Cortex of kidney (tissue), 1 donor: ENCODE data around the gene FBXW4.

ENCODE experiments used
- DNase-seq: peaks from one replicate; lab custom pipeline; 2025; lab: John Stamatoyannopoulos, UW

The FBXW4 gene

GRCh38 chr10:101695404-101695890 lies 477 bp upstream of the FBXW4 start:
- no peak for DNase-seq

DNA sequence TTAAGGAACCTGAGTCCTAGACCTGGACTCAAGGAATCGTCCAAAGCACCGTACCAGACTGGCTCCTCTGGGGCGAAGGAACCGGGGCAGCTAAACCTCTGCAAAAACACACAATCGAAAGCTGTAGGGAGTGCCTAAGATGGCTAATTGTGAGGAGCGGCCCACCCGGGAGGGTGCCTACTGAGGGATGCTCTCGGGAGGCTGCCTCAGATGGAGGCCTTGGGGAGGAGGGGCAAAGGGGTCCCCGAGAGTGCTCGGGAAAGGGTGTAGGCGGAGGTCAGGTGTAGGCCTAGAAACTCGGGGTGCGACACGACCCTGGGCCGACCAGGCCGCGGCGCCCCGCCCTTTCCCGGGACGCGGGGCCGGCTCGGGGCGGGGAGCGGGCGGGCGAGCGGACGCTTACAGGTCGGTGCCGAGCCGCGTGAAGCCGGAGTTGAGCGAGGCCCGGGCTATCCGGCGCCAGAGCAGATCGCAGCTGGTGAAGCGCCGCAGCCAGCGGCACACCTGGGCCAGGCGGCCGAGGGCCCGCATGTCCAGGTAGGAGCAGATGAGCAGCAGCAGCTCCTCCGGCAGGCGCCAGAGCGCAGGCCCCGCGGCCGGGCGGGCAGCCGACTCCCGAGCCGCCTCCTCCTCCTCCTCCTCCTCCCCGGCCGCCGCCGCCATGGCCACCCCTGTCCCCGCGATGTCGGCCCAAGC lies 844 bp downstream of the FBXW4 start:
- no peak for DNase-seq

- DNase-seq, result no peak
Measured at GRCh38 chr10:101693651-101693977, 1.4 kb downstream of the FBXW4 start.

GRCh38 chr10:101691081-101691480 lies 3.9 kb downstream of the FBXW4 start:
- DNase-seq, result no peak

GRCh38 chr10:101690461-101690860 lies 4.5 kb downstream of the FBXW4 start:
- DNase-seq, result no peak

DNA sequence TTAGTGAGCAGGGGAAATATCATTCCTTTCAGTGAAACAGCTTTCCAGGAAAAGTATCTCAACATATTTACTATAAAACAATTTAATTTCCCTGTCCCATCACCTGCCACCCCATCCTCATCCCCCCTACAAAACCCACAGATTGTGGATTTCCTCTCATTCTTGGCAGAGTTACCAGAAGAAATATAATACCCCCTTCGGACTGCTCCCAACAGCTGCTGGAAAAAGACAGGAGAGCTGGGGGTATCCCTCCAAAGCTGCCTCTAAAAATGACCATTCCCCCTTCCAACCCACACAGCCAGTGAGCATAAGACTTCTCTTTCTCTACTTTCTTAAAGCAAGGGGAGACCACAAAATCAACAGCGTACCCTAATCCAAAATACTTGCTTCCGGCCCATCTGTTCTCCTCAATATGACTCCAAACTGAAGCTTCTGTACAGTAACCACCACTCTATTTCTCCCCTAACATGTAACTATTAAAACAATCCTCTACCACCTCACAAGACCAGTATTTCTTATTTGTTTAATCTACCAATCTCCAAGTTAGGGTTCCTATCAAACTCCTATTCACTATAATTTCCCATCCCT lies 7.8 kb downstream of the FBXW4 start:
- no peak for DNase-seq

DNA sequence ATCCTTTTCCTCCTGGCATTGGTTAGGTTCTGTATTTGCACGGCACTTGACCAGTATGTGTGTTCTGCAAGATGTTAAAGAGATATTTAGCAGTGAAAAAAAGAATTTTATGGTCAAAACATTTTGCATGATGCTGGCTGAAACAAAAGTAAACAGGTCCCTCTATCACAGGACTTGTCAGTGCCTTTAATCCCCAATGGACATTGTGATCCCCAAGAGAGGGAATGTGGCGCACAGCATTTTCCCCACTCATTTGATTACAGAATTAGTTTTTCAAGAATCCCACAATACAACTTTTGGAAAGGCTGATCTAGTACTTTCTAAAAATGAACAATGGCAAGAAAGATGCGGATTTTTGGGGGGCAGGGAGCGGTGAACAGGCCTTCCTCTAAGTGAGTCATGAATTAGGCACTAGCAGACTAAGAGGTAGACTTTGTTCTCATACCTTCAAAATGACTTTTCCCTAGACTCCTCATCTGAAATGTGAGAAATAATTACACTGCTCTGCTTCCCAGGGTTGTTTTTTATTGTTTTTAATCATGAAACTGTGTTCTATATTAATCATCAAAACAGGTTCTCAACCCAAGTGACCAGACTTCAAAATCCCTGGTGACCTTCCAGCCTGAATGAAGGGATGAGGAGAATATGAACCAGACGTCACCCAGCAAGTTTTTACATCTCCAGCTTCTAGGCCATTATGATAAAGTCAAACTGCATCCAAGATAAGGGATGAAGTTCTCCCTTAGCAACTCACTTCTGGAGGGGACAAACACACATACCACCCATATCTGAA lies 8.6 kb downstream of the FBXW4 start:
- DNase-seq, result no peak

- no peak for DNase-seq
Measured at GRCh38 chr10:101684782-101685181, 10.2 kb downstream of the FBXW4 start.

DNA sequence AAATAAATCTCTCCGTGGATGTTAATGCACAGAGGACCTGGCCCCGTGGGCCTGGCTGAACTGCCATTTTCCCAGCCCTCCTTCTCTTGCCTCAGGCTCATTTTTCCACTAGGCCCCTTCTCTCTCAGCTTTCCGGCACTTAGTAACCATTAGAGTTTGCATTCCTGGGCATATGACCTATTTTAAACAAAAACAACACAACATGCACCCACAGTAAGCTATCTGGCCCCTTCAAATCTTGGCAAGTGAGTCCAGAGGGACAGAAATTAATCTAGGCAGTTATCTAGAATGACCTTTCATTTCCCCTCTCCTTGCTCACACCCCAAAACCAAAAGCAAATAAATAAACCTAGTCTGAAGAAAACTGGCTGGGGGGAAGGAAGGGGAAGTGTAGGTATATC lies 11.7 kb downstream of the FBXW4 start:
- DNase-seq, result no peak

DNA sequence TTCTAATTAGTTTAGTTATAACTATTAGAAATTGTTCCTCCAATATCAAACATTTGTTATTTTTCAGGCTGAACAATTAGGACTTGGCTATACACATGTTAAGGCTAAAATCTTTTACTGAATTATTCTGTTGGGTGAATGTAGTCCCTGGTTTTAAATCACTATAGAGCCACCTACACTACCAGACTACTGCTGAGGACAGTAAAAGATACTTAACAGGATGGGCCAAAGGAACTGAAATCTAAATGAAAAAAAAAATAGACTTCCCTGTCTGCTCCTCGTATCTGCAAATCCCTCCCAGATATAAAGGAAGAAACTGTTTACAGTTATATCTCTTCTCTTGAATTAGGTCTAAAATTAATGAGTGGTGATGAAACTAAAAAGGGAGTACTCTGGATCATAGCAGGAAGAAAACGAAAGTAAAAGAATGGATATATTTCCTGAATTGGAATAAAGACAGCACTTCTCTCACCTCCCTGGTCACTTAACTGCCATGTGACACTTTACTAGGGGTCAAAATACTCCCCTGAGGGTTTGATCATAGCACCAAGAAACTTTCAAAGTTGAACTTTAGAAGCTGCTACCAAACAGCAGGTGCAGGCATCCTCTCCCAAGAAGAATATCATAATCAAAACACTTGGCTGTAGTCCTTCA lies 12.7 kb downstream of the FBXW4 start:
- DNase-seq, result no peak

DNA sequence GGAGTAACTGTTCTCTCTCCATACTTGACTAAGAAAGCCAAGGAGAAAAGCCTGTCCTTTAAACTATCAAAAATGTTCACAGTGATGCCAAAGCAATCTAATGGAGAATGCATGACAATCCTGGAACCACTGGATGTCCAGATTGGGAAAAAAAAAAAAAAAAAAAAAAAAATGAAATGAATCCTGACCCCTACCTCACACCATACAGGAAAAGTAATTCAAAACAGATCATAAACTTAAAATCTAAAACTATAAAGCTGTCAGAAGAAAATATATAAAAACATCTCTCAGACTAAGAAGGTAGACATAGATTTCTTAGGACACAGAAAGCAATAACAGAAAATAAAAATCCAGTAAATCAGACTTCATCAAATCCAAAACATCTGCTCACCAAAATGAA lies 18.4 kb downstream of the FBXW4 start:
- no peak for DNase-seq

- DNase-seq, result no peak
Measured at GRCh38 chr10:101675115-101675514, 19.9 kb downstream of the FBXW4 start.

- no peak for DNase-seq
Measured at GRCh38 chr10:101672536-101672935, 22.4 kb downstream of the FBXW4 start.

GRCh38 chr10:101671453-101671852 lies 23.5 kb downstream of the FBXW4 start:
- DNase-seq, result no peak

DNA sequence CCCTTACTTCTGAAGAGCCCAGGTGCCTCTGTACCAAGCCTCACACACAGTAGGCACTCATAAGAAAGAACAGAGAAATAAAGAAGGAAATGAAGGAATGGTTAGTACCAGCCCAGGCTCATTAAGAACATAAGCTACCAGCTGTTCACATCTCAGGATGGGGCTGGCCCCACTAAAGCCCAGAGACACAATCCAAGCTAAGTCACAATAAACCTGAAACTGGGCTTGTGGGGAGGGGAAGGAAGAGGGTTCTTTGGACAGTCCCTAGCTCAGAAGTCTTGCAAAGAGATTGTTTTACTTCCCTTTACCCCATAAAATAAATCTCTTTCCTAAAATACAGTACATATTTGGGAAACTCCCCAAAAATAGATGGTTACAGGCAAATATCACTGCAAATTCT lies 24.3 kb downstream of the FBXW4 start:
- DNase-seq, result no peak

DNA sequence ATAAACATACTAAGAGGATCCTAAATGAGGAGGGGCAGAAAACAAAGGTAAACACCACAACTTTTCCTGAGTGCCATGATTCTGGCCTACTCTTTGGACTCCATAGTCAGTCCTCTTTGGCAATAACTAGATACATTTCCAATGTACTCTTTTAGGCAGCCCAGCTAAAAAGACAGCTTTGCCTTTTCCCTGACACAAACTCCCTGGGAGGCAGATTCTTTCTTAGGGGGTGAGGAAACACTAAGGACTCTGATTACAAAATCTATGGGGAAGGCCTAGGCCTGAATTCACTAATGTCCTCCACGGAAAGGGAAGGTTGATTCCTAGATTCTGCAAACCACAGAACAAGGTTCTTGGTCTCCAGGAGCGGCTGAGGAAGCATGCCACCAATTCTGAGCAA lies 25.8 kb downstream of the FBXW4 start:
- no peak for DNase-seq

DNA sequence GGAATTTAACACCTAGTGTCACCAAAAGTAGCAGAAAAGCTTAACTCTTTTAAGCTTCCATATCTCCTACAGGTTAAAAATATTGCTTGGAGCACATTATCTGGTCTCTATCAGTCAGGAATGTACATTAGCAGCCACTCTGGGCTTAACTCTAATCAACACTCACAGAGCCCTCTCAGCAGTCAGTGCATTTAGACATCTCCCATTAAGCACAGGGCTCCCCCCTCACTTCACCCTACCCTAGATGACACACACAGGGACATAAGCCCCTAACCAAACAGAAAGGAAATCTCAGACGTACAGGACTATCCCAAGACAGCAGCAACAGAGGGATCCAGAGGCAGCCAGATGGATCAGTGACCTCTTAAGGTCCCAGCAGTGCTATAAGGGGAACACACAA lies 26.4 kb downstream of the FBXW4 start:
- DNase-seq, result no peak

DNA sequence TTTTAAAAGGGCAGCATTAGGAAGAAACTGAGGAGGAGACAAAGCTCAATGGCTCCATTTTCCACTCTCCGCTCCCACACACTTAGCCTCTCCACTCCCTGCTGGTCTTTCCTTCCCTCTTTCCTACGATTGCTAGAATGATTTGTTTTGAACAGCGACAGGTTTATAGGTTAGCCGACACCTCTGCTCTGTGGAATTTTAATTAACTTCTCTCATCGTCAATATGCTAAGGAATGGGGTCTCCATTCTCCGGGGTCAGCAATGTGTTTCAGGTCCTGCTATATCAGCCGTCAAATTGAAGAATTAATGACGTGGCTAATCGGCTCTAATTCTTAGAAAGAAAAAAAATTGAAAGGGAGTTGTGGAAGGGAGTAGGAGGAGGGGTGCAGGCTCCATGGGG lies 28.9 kb downstream of the FBXW4 start:
- DNase-seq, result no peak

GRCh38 chr10:101663097-101663496 lies 31.9 kb downstream of the FBXW4 start:
- DNase-seq, result no peak

DNA sequence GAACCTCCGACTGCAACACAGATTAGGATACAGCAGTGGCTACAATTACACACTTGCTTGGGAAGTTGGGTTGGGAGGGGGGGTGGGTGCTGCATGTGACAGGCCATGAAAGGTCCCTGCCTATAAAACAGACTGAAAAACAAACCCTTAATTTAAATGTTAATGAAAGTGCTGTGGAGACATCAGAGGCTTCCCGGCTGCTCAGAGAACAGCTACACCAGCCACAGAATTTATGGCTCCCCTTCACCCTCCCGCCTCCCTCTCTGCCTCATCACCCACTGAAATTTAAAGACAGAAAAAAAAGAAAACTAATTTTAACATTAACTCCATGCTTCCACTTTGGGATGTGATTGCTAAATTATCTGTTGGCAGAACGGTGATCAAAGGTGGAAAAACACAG lies 34.7 kb downstream of the FBXW4 start:
- DNase-seq, result no peak

GRCh38 chr10:101658975-101659374 lies 36.0 kb downstream of the FBXW4 start:
- no peak for DNase-seq

DNA sequence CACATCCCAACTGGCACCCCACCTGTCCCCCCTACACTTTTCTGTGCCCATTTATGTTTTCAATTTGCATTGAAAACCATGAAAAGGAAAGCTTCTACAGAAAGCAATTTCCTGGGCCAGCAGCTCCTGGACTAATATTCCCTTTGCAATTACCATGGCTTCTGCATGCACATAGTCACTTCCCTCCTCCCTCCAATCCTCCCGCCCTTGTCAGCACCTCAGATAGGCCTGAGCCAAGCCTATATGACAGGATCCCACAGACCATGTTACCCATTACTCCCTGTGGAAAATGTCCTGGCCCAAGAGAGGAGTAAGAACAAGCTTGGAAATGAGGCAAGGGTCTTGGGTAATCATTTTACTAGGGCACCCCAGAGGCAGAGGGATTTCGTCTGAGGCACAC lies 38.1 kb downstream of the FBXW4 start:
- DNase-seq, result no peak

DNA sequence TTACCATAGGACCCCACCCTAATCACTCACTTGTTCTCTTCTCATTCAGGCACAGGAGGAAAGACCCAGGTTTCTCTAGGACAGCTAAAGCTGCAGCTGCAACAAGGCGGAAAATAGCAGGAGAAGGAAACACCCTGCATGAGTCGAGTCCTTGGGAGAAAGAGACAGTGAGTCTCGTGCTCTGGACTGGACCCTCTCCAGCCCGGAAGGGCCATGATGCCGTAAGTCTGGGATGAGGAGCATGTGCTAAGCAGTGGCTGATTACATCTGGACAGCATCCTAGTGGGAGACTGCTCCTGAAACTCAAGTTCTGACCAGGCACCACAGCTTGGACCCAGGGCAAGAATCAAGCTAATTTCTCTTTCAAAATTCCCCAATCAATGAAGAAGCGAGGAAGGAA lies 39.4 kb downstream of the FBXW4 start:
- no peak for DNase-seq
